H9 (cell line): ENCODE measurements around the gene PSMA6. TPM values are rescaled to one million over a fixed set of nuclear protein-coding genes. Genes with fewer than 3 reads are reported as not detected.

Experiments
- DNase-seq: peaks from one replicate; pipeline ENCODE4 v3.0.0-alpha.2; 2017
- H2AFZ ChIP-seq: one replicate; pipeline ENCODE4 v1.6.1; 2013; ENCODE audit warnings: mild to moderate bottlenecking, low read length, control low read depth, moderate library complexity
- H2AK5ac ChIP-seq: 2 replicates; pipeline ENCODE4 v1.6.1; 2013; ENCODE audit warnings: low read length, control low read depth, mixed read lengths; ENCODE audit not compliant: insufficient read length
- H2BK120ac ChIP-seq: one replicate; pipeline ENCODE4 v1.6.1; 2013; ENCODE audit warnings: low read depth, mild to moderate bottlenecking, low read length, control low read depth, inconsistent platforms; ENCODE audit not compliant: poor library complexity, severe bottlenecking
- H2BK12ac ChIP-seq: 2 replicates; pipeline ENCODE4 v1.6.1; 2013; ENCODE audit warnings: low read length, control low read depth, mixed read lengths, low read depth; ENCODE audit not compliant: insufficient read length
- H2BK15ac ChIP-seq: 2 replicates; pipeline ENCODE4 v1.6.1; 2013; ENCODE audit warnings: low read depth, low read length, control low read depth
- H2BK20ac ChIP-seq: one replicate; pipeline ENCODE4 v1.6.1; 2013; ENCODE audit warnings: low read depth, mild to moderate bottlenecking, low read length, control low read depth, inconsistent platforms; ENCODE audit not compliant: poor library complexity, severe bottlenecking
- H2BK5ac ChIP-seq: 2 replicates; pipeline ENCODE4 v1.6.1; 2013; ENCODE audit warnings: low read length, control low read depth, mixed read lengths; ENCODE audit not compliant: insufficient read length
- H3K14ac ChIP-seq: 2 replicates; pipeline ENCODE4 v1.6.1; 2013; ENCODE audit warnings: low read length, control low read depth; ENCODE audit not compliant: insufficient read depth
- H3K18ac ChIP-seq: 2 replicates; pipeline ENCODE4 v1.6.1; 2013; ENCODE audit warnings: low read depth, mild to moderate bottlenecking, mixed read lengths, low read length, control low read depth; ENCODE audit not compliant: insufficient read length
- H3K23ac ChIP-seq: 2 replicates; pipeline ENCODE4 v1.6.1; 2013; ENCODE audit warnings: low read length, control low read depth, mixed read lengths, low read depth; ENCODE audit not compliant: insufficient read length
- H3K23me2 ChIP-seq: 2 replicates; pipeline ENCODE4 v1.6.1; 2013; ENCODE audit warnings: low read depth, mild to moderate bottlenecking, mixed read lengths, low read length, control low read depth; ENCODE audit not compliant: insufficient read length, poor library complexity, severe bottlenecking
- H3K27ac ChIP-seq: 2 replicates; pipeline ENCODE4 v1.5.1; 2013; ENCODE audit warnings: low read length, control low read depth, mixed read lengths, low read depth; ENCODE audit not compliant: insufficient read length
- H3K27me3 ChIP-seq: 2 replicates; pipeline ENCODE4 v1.6.1; 2013; ENCODE audit warnings: low read length, control low read depth, inconsistent platforms; ENCODE audit not compliant: insufficient read depth
- H3K4ac ChIP-seq: 2 replicates; pipeline ENCODE4 v1.6.1; 2013; ENCODE audit warnings: low read depth, mild to moderate bottlenecking, control low read depth, inconsistent platforms, low read length, moderate library complexity
- H3K4me1 ChIP-seq: 2 replicates; pipeline ENCODE4 v1.6.1; 2013; ENCODE audit warnings: low read length, control low read depth, inconsistent platforms; ENCODE audit not compliant: insufficient read depth
- H3K4me2 ChIP-seq: 2 replicates; pipeline ENCODE4 v1.6.1; 2013; ENCODE audit warnings: low read length, control low read depth, mixed read lengths; ENCODE audit not compliant: insufficient read length, insufficient read depth
- H3K56ac ChIP-seq: 2 replicates; pipeline ENCODE4 v1.6.1; 2013; ENCODE audit warnings: low read depth, mild to moderate bottlenecking, mixed read lengths, low read length, control low read depth; ENCODE audit not compliant: insufficient read length
- H3K79me1 ChIP-seq: 2 replicates; pipeline ENCODE4 v1.6.1; 2013; ENCODE audit warnings: low read depth, mild to moderate bottlenecking, moderate library complexity, low read length, control low read depth, inconsistent platforms; ENCODE audit not compliant: insufficient read depth, poor library complexity, severe bottlenecking
- H3K79me2 ChIP-seq: 2 replicates; pipeline ENCODE4 v1.6.1; 2013; ENCODE audit warnings: low read length, control low read depth, inconsistent platforms; ENCODE audit not compliant: insufficient read depth
- H3K9ac ChIP-seq: 2 replicates; pipeline ENCODE4 v1.6.1; 2013; ENCODE audit warnings: low read length, control low read depth, mixed read lengths; ENCODE audit not compliant: insufficient read length; ENCODE audit errors: extremely low read depth
- H3K9me3 ChIP-seq: one replicate; pipeline ENCODE4 v1.6.1; 2013; ENCODE audit warnings: low read depth, low read length, inconsistent platforms; ENCODE audit not compliant: control insufficient read depth
- H3T11ph ChIP-seq: one replicate; pipeline ENCODE4 v1.6.1; 2013; ENCODE audit warnings: mild to moderate bottlenecking, low read length, control low read depth, inconsistent platforms
- H4K20me1 ChIP-seq: one replicate; pipeline ENCODE4 v1.6.1; 2013; ENCODE audit not compliant: control insufficient read depth, insufficient read length, insufficient read depth
- H4K5ac ChIP-seq: 2 replicates; pipeline ENCODE4 v1.6.1; 2013; ENCODE audit warnings: low read depth, mild to moderate bottlenecking, mixed read lengths, low read length, control low read depth; ENCODE audit not compliant: insufficient read length
- H4K8ac ChIP-seq: replicated peaks from 2 replicates; pipeline ENCODE4 v1.6.1; 2013; ENCODE audit warnings: low read length, control low read depth, mixed read lengths, low read depth; ENCODE audit not compliant: insufficient read length
- H4K91ac ChIP-seq: 2 replicates; pipeline ENCODE4 v1.6.1; 2013; ENCODE audit warnings: low read depth, mild to moderate bottlenecking, moderate library complexity, mixed read lengths, low read length, control low read depth; ENCODE audit not compliant: insufficient read length
- H3K27ac Mint-ChIP-seq, 3 experiments: 2 replicates in 2 of 3; 3 replicates in 1 of 3; pipeline ENCODE4 v1.8.0; 2020 to 2021; ENCODE audit warnings: mixed read lengths in 3 of 3, mild to moderate bottlenecking in 1 of 3, moderate library complexity in 1 of 3
- H3K27me3 Mint-ChIP-seq: 2 replicates; pipeline ENCODE4 v1.8.0; 2021; ENCODE audit warnings: low read depth, mild to moderate bottlenecking, moderate library complexity, mixed read lengths
- H3K36me3 Mint-ChIP-seq, 3 experiments: 2 replicates in 2 of 3; 3 replicates in 1 of 3; pipeline ENCODE4 v1.8.0; 2020 to 2021; ENCODE audit warnings: low read depth in 3 of 3, mixed read lengths in 3 of 3; ENCODE audit not compliant: insufficient read depth in 1 of 3
- H3K4me1 Mint-ChIP-seq, 2 experiments: 2 replicates each; pipeline ENCODE4 v1.8.0; 2020; ENCODE audit warnings: mixed read lengths in 2 of 2
- H3K4me3 Mint-ChIP-seq, 2 experiments: 2 replicates in 1 of 2; 3 replicates in 1 of 2; pipeline ENCODE4 v1.8.0; 2020 to 2021; ENCODE audit warnings: mild to moderate bottlenecking in 2 of 2, mixed read lengths in 2 of 2, moderate library complexity in 1 of 2
- H3K9me3 Mint-ChIP-seq, 2 experiments: 2 replicates in 1 of 2; 3 replicates in 1 of 2; pipeline ENCODE4 v1.8.0; 2020; ENCODE audit warnings: mild to moderate bottlenecking in 2 of 2, mixed read lengths in 2 of 2, moderate library complexity in 1 of 2
- CTCF ChIP-seq: fragments of 200-600 bp; sonication (generic); conservative IDR thresholded peaks from 3 replicates; pipeline ENCODE4 v1.8.0; 2021; ENCODE audit warnings: antibody characterized with exemption, mild to moderate bottlenecking
- WGBS: extraction: QIAGEN DNeasy Blood & Tissue Kit; methylation state at CpG from one replicate; pipeline ENCODE4 v1.1.7; 2013; ENCODE audit warnings: missing lambda C conversion rate, low lambda C conversion rate, mixed read lengths; ENCODE audit not compliant: insufficient read length; ENCODE audit errors: extremely low coverage; 5-methylcytosine and 5-hydroxymethylcytosine counted together
- total RNA-seq: library from RNA; stranded (reverse); gene quantifications from 2 replicates; pipeline ENCODE4 v1.2.1, GENCODE V29; 2021

The PSMA6 gene
- total RNA-seq, 1 experiment from 2014 or later, result 255 TPM

- Mint-ChIP-seq H3K36me3 (peaks cover 0 to 20% (median 13%) of the 10 kb centered on the region in 3 experiments; a peak in 5 of 7 replicates), H3K4me3 (no peak overlapping the region), H3K9me3 (no peaks in the 10 kb centered on the region), H3K4me1 (peaks cover 8 to 13% of the 10 kb centered on the region in 2 experiments; a peak in 3 of 4 replicates), H3K27ac (peak overlapping the region; percentile 41 to 83 (median 72); a peak in 6 of 7 replicates), H3K27me3 (no peaks in the 10 kb centered on the region)
- no peak overlapping the region for H3K14ac ChIP-seq
- no peak overlapping the region for H2BK5ac ChIP-seq
- H3K27me3 ChIP-seq, result no peaks in the 10 kb centered on the region
- H3K23ac ChIP-seq, result no peak overlapping the region
- no peaks in the 10 kb centered on the region for H3K9me3 ChIP-seq
- no peak overlapping the region for H3K18ac ChIP-seq
- H2BK12ac ChIP-seq, result no peak overlapping the region
- no peak overlapping the region for H3K4ac ChIP-seq
- H3K79me2 ChIP-seq, result no peaks in the 10 kb centered on the region
- no peak overlapping the region for H3K4me2 ChIP-seq
- H2AFZ ChIP-seq, result no peak overlapping the region
- TF ChIP-seq CTCF, result no peak
- H3K27ac ChIP-seq, result no peak overlapping the region
- no peak overlapping the region for H3T11ph ChIP-seq
- H2BK15ac ChIP-seq, result no peak overlapping the region
- peak; percentile 61 for DNase-seq
- no peaks in the 10 kb centered on the region for H3K23me2 ChIP-seq
- no peak overlapping the region for H4K5ac ChIP-seq
- no peak overlapping the region for H2BK120ac ChIP-seq
- no peaks in the 10 kb centered on the region for H4K20me1 ChIP-seq
- H3K79me1 ChIP-seq, result no peaks in the 10 kb centered on the region
- no peak overlapping the region for H4K91ac ChIP-seq
- no peak overlapping the region for H3K56ac ChIP-seq
- no peak overlapping the region for H2BK20ac ChIP-seq
- no peak overlapping the region for H2AK5ac ChIP-seq
- no peak overlapping the region for H4K8ac ChIP-seq
- H3K9ac ChIP-seq, result no peak overlapping the region
- no CpG with 5 or more reads among the region's 4 CpGs for WGBS
- H3K4me1 ChIP-seq, result no peaks in the 10 kb centered on the region
Observed at GRCh38 chr14:35277179-35277578, 15.0 kb upstream of the PSMA6 start.
